ENCODE data around the gene ERC2.

Gene ERC2

DNA sequence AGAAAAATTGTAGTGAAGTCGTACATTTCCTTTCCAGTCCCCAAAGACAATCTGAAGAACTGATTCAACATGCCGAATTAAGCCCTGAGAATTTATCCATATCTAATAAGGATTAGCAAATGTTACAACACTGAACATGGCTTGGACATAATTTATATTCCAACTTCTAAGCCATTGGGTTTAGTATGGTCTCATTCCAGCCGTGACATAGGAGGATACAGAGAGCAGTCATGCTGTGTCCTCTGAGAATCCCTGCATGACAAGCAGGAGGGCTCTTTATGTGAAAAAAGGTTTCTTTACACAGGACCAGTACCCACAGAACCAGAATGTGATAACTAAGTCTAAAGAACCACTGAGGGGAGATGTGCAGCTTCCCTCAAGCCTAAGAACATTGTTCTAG, 749.3 kb downstream of the ERC2 start:
- peaks cover 2 to 3% of the 10 kb centered on the region in 2 experiments for H3K4me1 ChIP-seq (ENCODE audit: control insufficient read depth in 1 of 2, insufficient read depth in 2 of 2, low read length in 2 of 2)
- DNase-seq: no peak

GRCh38 chr3:55718521-55718921, 749.7 kb downstream of the ERC2 start:
- H3K79me2 ChIP-seq (ENCODE audit: control insufficient read depth, insufficient read depth, low read length, poor library complexity): no peaks in the 10 kb centered on the region

More for the DNA sequence above, 749.3 kb downstream of the ERC2 start:
- Histone ChIP-seq H3K18ac (ENCODE audit: low read length) (no peak overlapping the region), H4K91ac (ENCODE audit: low read depth, low read length) (no peak overlapping the region), H2AFZ (ENCODE audit: insufficient read depth, low read length, poor library complexity) (no peak overlapping the region), H3K23ac (ENCODE audit: low read length) (no peak overlapping the region), H3K27ac (ENCODE audit: low read depth, low read length) (no peak overlapping the region), H2AK5ac (ENCODE audit: low read length) (no peak overlapping the region), H3K4ac (ENCODE audit: low read depth, low read length) (no peak overlapping the region), H4K12ac (ENCODE audit: low read depth, low read length) (no peak overlapping the region), H4K8ac (ENCODE audit: low read depth, low read length) (no peak overlapping the region), H2BK120ac (ENCODE audit: insufficient read depth, low read length, poor library complexity) (no peak overlapping the region), H3K9ac (ENCODE audit: low read length) (no peak overlapping the region), H3K4me2 (ENCODE audit: low read length) (no peak overlapping the region), H3K9me3 (ENCODE audit: insufficient read depth, low read depth, low read length) (no peaks in the 10 kb centered on the region), H3K27me3 (ENCODE audit: insufficient read depth, low read length) (no peaks in the 10 kb centered on the region), H3K36me3 (ENCODE audit: control insufficient read depth in 1 of 2, insufficient read depth in 2 of 2, low read length in 2 of 2) (no peaks in the 10 kb centered on the region), H3K79me2 (ENCODE audit: control insufficient read depth, insufficient read depth, low read length, poor library complexity) (no peaks in the 10 kb centered on the region), H2BK12ac (ENCODE audit: low read length) (peak overlapping the region; percentile 74), H3K14ac (ENCODE audit: low read length) (no peak overlapping the region), H2BK5ac (ENCODE audit: low read depth, low read length, poor library complexity) (no peak overlapping the region), H3K4me3 (ENCODE audit: low read depth, low read length) (no peak overlapping the region), H3K79me1 (ENCODE audit: low read length) (peaks cover 2% of the 10 kb centered on the region)
- no CpG with 5 or more reads among the region's 3 CpGs for WGBS (ENCODE audit: extremely low coverage, insufficient coverage, insufficient read length)

DNA sequence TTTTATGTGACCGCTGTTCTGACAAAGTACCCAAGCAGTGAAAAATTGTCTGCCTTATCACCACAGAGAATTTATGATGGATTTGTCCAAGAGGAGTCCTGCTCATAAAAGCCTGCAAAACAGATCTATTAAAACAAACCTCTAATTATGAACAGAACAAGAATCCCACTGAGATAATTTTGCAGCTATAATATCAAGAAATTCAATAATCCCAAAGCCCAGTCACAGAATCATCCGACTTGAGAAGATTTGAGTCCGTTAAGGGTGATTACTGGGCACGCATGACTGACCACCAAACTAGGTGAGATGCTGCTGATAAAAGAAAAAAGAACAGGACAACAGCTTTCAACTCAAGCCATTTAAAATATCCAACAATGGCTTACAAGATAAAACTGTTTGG, 750.2 kb downstream of the ERC2 start:
- H3K27me3 ChIP-seq (ENCODE audit: insufficient read depth, low read length): no peaks in the 10 kb centered on the region
- no peaks in the 10 kb centered on the region for H3K36me3 ChIP-seq (ENCODE audit: control insufficient read depth in 1 of 2, insufficient read depth in 2 of 2, low read length in 2 of 2)
- WGBS (ENCODE audit: extremely low coverage, insufficient coverage, insufficient read length): no CpG with 5 or more reads among the region's 4 CpGs
- no peak overlapping the region for H2AK5ac ChIP-seq (ENCODE audit: low read length)
- H3K9ac ChIP-seq (ENCODE audit: low read length): no peak overlapping the region
- H4K91ac ChIP-seq (ENCODE audit: low read depth, low read length): no peak overlapping the region
- no peak overlapping the region for H4K8ac ChIP-seq (ENCODE audit: low read depth, low read length)
- no peak overlapping the region for H2BK12ac ChIP-seq (ENCODE audit: low read length)
- no peaks in the 10 kb centered on the region for H3K9me3 ChIP-seq (ENCODE audit: insufficient read depth, low read depth, low read length)
- no peak overlapping the region for H4K12ac ChIP-seq (ENCODE audit: low read depth, low read length)
- no peak overlapping the region for H3K18ac ChIP-seq (ENCODE audit: low read length)
- no peak for DNase-seq
- peaks cover 2% of the 10 kb centered on the region for H3K79me1 ChIP-seq (ENCODE audit: low read length)
- H3K27ac ChIP-seq (ENCODE audit: low read depth, low read length): no peak overlapping the region
- H2BK5ac ChIP-seq (ENCODE audit: low read depth, low read length, poor library complexity): no peak overlapping the region
- no peaks in the 10 kb centered on the region for H3K79me2 ChIP-seq (ENCODE audit: control insufficient read depth, insufficient read depth, low read length, poor library complexity)
- no peak overlapping the region for H3K4ac ChIP-seq (ENCODE audit: low read depth, low read length)
- H3K4me3 ChIP-seq (ENCODE audit: low read depth, low read length): no peak overlapping the region
- no peak overlapping the region for H2BK120ac ChIP-seq (ENCODE audit: insufficient read depth, low read length, poor library complexity)
- H3K14ac ChIP-seq (ENCODE audit: low read length): no peak overlapping the region
- no peak overlapping the region for H3K4me2 ChIP-seq (ENCODE audit: low read length)
- peaks cover 2% of the 10 kb centered on the region in 2 experiments for H3K4me1 ChIP-seq (ENCODE audit: control insufficient read depth in 1 of 2, insufficient read depth in 2 of 2, low read length in 2 of 2)
- no peak overlapping the region for H2AFZ ChIP-seq (ENCODE audit: insufficient read depth, low read length, poor library complexity)
- no peak overlapping the region for H3K23ac ChIP-seq (ENCODE audit: low read length)

More at GRCh38 chr3:55718521-55718921, 749.7 kb downstream of the ERC2 start:
- Histone ChIP-seq H3K4me3 (ENCODE audit: low read depth, low read length) (no peak overlapping the region), H3K23ac (ENCODE audit: low read length) (no peak overlapping the region), H3K4ac (ENCODE audit: low read depth, low read length) (no peak overlapping the region), H2AFZ (ENCODE audit: insufficient read depth, low read length, poor library complexity) (no peak overlapping the region), H3K9ac (ENCODE audit: low read length) (no peak overlapping the region), H2AK5ac (ENCODE audit: low read length) (no peak overlapping the region), H3K27me3 (ENCODE audit: insufficient read depth, low read length) (no peaks in the 10 kb centered on the region), H3K4me1 (ENCODE audit: control insufficient read depth in 1 of 2, insufficient read depth in 2 of 2, low read length in 2 of 2) (peaks cover 2% of the 10 kb centered on the region in 2 experiments), H2BK120ac (ENCODE audit: insufficient read depth, low read length, poor library complexity) (no peak overlapping the region), H2BK12ac (ENCODE audit: low read length) (no peak overlapping the region), H3K27ac (ENCODE audit: low read depth, low read length) (no peak overlapping the region), H3K4me2 (ENCODE audit: low read length) (no peak overlapping the region), H3K14ac (ENCODE audit: low read length) (no peak overlapping the region), H3K18ac (ENCODE audit: low read length) (no peak overlapping the region), H3K79me1 (ENCODE audit: low read length) (peaks cover 2% of the 10 kb centered on the region), H4K8ac (ENCODE audit: low read depth, low read length) (no peak overlapping the region), H2BK5ac (ENCODE audit: low read depth, low read length, poor library complexity) (no peak overlapping the region), H4K91ac (ENCODE audit: low read depth, low read length) (no peak overlapping the region), H3K9me3 (ENCODE audit: insufficient read depth, low read depth, low read length) (no peaks in the 10 kb centered on the region), H4K12ac (ENCODE audit: low read depth, low read length) (no peak overlapping the region), H3K36me3 (ENCODE audit: control insufficient read depth in 1 of 2, insufficient read depth in 2 of 2, low read length in 2 of 2) (no peaks in the 10 kb centered on the region)
- no peak for DNase-seq
- WGBS (ENCODE audit: extremely low coverage, insufficient coverage, insufficient read length): no CpG with 5 or more reads among the region's 1 CpG

DNA sequence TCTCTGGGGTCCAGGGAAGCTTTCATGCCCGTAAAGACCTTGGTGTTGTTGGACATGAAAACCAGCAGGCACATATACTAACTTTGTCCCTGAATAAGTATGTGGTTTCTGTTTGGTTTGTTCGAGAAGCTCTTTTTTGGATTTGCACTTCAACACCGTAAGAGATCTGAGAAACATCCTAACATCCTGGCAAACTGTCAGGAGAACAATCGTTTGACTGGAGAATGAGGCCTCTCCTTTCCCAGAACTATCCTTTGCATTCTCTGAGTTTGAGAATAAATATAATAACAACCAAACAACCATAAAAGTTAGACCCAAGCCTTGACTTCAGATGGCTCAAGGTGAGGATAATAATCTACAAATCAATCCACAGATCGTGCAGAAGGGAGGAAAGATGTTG, 750.8 kb downstream of the ERC2 start:
- no peak overlapping the region for H3K4ac ChIP-seq (ENCODE audit: low read depth, low read length)
- no peaks in the 10 kb centered on the region for H3K9me3 ChIP-seq (ENCODE audit: insufficient read depth, low read depth, low read length)
- no peak overlapping the region for H3K23ac ChIP-seq (ENCODE audit: low read length)
- WGBS (ENCODE audit: extremely low coverage, insufficient coverage, insufficient read length): no CpG with 5 or more reads among the region's 5 CpGs
- H2BK120ac ChIP-seq (ENCODE audit: insufficient read depth, low read length, poor library complexity): no peak overlapping the region
- no peak overlapping the region for H3K14ac ChIP-seq (ENCODE audit: low read length)
- H3K36me3 ChIP-seq (ENCODE audit: control insufficient read depth in 1 of 2, insufficient read depth in 2 of 2, low read length in 2 of 2): no peaks in the 10 kb centered on the region
- no peak overlapping the region for H3K9ac ChIP-seq (ENCODE audit: low read length)
- no peaks in the 10 kb centered on the region for H3K27me3 ChIP-seq (ENCODE audit: insufficient read depth, low read length)
- H2BK5ac ChIP-seq (ENCODE audit: low read depth, low read length, poor library complexity): no peak overlapping the region
- peaks cover 2% of the 10 kb centered on the region in 2 experiments for H3K4me1 ChIP-seq (ENCODE audit: control insufficient read depth in 1 of 2, insufficient read depth in 2 of 2, low read length in 2 of 2)
- no peak overlapping the region for H3K27ac ChIP-seq (ENCODE audit: low read depth, low read length)
- no peak overlapping the region for H3K18ac ChIP-seq (ENCODE audit: low read length)
- H2AFZ ChIP-seq (ENCODE audit: insufficient read depth, low read length, poor library complexity): no peak overlapping the region
- H4K12ac ChIP-seq (ENCODE audit: low read depth, low read length): no peak overlapping the region
- H2AK5ac ChIP-seq (ENCODE audit: low read length): no peak overlapping the region
- H3K79me1 ChIP-seq (ENCODE audit: low read length): peaks cover 2% of the 10 kb centered on the region
- H2BK12ac ChIP-seq (ENCODE audit: low read length): no peak overlapping the region
- no peak overlapping the region for H4K91ac ChIP-seq (ENCODE audit: low read depth, low read length)
- no peak overlapping the region for H4K8ac ChIP-seq (ENCODE audit: low read depth, low read length)
- DNase-seq: no peak
- H3K4me3 ChIP-seq (ENCODE audit: low read depth, low read length): no peak overlapping the region
- H3K79me2 ChIP-seq (ENCODE audit: control insufficient read depth, insufficient read depth, low read length, poor library complexity): no peaks in the 10 kb centered on the region
- no peak overlapping the region for H3K4me2 ChIP-seq (ENCODE audit: low read length)
